Tibial artery (tissue), 4 donors: ENCODE results near the gene BEAN1.
A peak's percentile ranks its signal among the peaks of the same experiment; 100 is the strongest.

ENCODE experiments used
- DNase-seq, 2 donors: peaks; one replicate each; pipeline ENCODE4 v3.0.0-alpha.2; 2019
- H3K27ac ChIP-seq, 2 donors: fragments of 200-600 bp; sonication (generic) in 1 of 2; 1 replicate in 1 of 2; 2 replicates in 1 of 2; pipeline ENCODE4 v1.5.1; 2018 to 2019; ENCODE audit warnings: mild to moderate bottlenecking in 1 of 2
- H3K27me3 ChIP-seq, 2 donors: fragments of 200-600 bp; sonication (generic) in 1 of 2; one replicate each; pipeline versions ENCODE4 v1.5.1 to v1.6.0; 2016 to 2019
- H3K36me3 ChIP-seq, 3 donors: fragments of 200-600 bp; sonication (generic) in 2 of 3; one replicate each; pipeline ENCODE4 v1.5.1; 2016 to 2019; ENCODE audit warnings: mild to moderate bottlenecking in 2 of 3
- H3K4me1 ChIP-seq, 4 donors: fragments of 200-600 bp; sonication (generic) in 2 of 4; 1 replicate in 3 of 4; 2 replicates in 1 of 4; pipeline ENCODE4 v1.5.1; 2016 to 2019
- H3K4me3 ChIP-seq, 2 donors: fragments of 200-600 bp; sonication (generic) in 1 of 2; 1 replicate in 1 of 2; 2 replicates in 1 of 2; pipeline ENCODE4 v1.5.1; 2018 to 2019; ENCODE audit warnings: mild to moderate bottlenecking in 2 of 2
- H3K9me3 ChIP-seq, 3 donors: fragments of 200-600 bp; sonication (generic) in 1 of 3; one replicate each; pipeline ENCODE4 v1.5.1; 2016 to 2019
- intact Hi-C: fragments of 100-400 bp; cut with DNase I; formaldehyde crosslinking; loops from one replicate; pipeline ENCODE4 v1.15.0; 2023; ENCODE audit warnings: low total_unique reads
- TF ChIP-seq, protein P1 (sequence below), 2 experiments: fragments of 200-600 bp in 1 of 2; fragments of 450-650 bp in 1 of 2; IDR thresholded peaks; one replicate each; pipeline ENCODE4 v1.5.1; 2017 to 2019; ENCODE audit warnings: antibody characterized with exemption in 2 of 2, mild to moderate bottlenecking in 1 of 2, moderate library complexity in 1 of 2

The BEAN1 gene

DNA sequence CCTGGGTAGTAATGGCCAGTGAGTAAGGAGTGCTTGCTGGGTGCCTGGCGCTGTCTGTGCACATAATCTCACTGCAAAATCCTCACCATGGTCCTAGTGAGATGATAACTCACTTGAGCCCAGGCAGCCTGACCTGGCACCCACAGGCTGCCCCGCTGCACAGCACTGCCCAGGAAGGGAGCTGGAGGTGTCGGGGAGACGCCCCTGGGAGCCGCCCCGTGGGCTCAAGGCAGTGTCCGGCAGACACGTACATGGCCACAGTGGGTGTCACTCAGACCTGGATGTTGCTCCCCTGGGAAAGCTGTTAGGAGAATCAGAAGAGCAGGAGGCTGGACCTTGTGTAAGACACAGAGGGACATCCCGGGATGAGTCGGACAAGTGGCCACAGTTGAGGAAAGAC, 44.2 kb downstream of the BEAN1 start:
- no peaks in the 10 kb centered on the region for H3K27me3 ChIP-seq
- H3K4me1 ChIP-seq: no peaks in the 10 kb centered on the region
- no peak overlapping the region for H3K4me3 ChIP-seq
- no peak for DNase-seq
- peaks cover 0 to 20% (median 4%) of the 10 kb centered on the region in 3 donors for H3K36me3 ChIP-seq
- intact Hi-C loops: loop anchor here (10.0 kb wide), 1 partner anchor 134 kb away; the partner anchor contains the start of gene CMTM3
- no peak overlapping the region for H3K27ac ChIP-seq
- H3K9me3 ChIP-seq: no peaks in the 10 kb centered on the region
- TF ChIP-seq, protein P1, sequence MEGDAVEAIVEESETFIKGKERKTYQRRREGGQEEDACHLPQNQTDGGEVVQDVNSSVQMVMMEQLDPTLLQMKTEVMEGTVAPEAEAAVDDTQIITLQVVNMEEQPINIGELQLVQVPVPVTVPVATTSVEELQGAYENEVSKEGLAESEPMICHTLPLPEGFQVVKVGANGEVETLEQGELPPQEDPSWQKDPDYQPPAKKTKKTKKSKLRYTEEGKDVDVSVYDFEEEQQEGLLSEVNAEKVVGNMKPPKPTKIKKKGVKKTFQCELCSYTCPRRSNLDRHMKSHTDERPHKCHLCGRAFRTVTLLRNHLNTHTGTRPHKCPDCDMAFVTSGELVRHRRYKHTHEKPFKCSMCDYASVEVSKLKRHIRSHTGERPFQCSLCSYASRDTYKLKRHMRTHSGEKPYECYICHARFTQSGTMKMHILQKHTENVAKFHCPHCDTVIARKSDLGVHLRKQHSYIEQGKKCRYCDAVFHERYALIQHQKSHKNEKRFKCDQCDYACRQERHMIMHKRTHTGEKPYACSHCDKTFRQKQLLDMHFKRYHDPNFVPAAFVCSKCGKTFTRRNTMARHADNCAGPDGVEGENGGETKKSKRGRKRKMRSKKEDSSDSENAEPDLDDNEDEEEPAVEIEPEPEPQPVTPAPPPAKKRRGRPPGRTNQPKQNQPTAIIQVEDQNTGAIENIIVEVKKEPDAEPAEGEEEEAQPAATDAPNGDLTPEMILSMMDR (IDR thresholded peaks at IDR 0.05): no peak

GRCh38 chr16:66471716-66472393, 44.8 kb downstream of the BEAN1 start:
- Histone ChIP-seq H3K4me3 (no peak overlapping the region), H3K9me3 (no peaks in the 10 kb centered on the region), H3K36me3 (peaks cover 0 to 20% (median 4%) of the 10 kb centered on the region in 3 donors), H3K4me1 (no peaks in the 10 kb centered on the region), H3K27ac (no peak overlapping the region), H3K27me3 (peaks cover 0 to 1% of the 10 kb centered on the region in 2 donors)
- TF ChIP-seq, protein P1 (IDR thresholded peaks at IDR 0.05): no peak
- intact Hi-C loops: loop anchor here (10.0 kb wide), 1 partner anchor 133 kb away; the partner anchor contains the start of gene CMTM3
- DNase-seq: peak in 1 of 2 donors; percentile 23

DNA sequence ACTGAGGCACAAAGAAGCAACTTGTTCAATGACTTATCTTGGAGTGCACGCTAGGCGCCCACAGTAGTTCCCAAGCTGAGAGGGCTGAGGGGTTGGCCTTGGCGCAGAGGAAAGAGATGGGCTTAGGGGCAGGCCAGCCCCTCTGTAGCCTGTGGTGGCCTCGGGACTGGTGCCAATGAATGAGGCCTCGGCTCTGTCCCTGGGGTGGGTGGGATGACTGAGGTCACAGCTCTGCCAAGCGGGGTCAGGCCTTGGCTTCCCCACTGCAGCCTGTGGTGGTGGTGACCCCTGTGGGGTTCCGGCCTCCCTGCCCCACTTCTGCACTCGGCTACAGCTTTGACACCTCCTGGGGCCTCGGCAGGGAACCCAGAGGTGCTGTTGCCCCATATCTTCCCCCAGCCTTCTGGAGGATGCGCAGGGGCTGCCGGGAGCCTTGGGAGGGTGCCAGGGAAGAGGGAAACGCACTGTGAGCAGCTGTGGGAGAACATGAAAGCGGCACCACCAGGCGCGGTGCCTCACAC, 46.0 kb downstream of the BEAN1 start:
- no peak for DNase-seq
- TF ChIP-seq, protein P1 (IDR thresholded peaks at IDR 0.05): no peak
- H3K36me3 ChIP-seq: peaks cover 0 to 20% (median 4%) of the 10 kb centered on the region in 3 donors
- H3K9me3 ChIP-seq: no peaks in the 10 kb centered on the region
- H3K4me3 ChIP-seq: no peak overlapping the region
- no peak overlapping the region for H3K27ac ChIP-seq
- peaks cover 0 to 5% (median 0%) of the 10 kb centered on the region in 4 donors for H3K4me1 ChIP-seq
- intact Hi-C loops: loop anchor here (10.0 kb wide), 1 partner anchor 132 kb away; the partner anchor contains the start of gene CMTM3
- peaks cover 0 to 10% of the 10 kb centered on the region in 2 donors for H3K27me3 ChIP-seq

DNA sequence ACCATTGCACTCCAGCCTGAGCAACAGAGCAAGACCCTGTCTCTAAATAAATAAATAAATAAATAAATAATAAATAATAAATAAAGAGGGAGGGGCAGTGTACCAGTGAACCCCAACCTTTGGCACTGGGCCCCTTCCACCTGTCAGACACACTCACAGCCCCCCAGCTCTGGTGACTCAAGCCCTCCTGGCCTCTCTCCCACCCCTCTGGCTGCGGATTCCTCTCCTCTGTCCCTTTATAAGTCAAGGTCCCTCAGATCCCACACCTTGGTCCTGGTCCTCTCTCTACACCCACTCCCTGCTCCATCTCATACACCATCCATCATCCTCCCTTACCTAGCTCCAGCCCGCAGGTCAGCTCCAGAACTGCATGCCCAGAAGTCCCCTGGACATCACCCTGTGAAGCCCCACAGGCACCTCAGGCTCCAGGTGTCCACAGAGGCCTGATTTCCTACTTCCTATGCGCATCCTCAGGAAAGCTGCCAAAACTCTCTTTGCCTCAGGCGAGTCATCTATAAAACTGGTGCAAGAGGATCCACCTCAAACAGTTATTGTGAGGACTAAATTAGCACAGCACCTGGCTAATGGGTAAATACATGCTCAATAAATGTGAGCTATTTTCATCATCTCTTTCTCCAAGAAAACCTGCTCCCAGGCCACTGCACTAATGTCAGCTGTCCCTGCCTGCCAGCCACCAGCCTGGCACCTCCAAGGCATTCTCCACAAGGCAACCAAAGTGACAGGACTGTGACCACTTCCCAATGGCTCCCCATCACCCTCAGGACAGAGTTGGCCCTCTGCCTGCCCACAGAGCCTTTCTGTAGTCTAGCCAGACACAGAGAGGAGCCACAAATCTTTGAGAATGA, 46.8 kb downstream of the BEAN1 start:
- intact Hi-C loops: loop anchor here (10.0 kb wide), 1 partner anchor 131 kb away; the partner anchor contains the start of gene CMTM3
- Histone ChIP-seq H3K9me3 (no peaks in the 10 kb centered on the region), H3K36me3 (peaks cover 0 to 20% (median 4%) of the 10 kb centered on the region in 3 donors), H3K27me3 (peaks cover 0 to 10% of the 10 kb centered on the region in 2 donors), H3K4me3 (no peak overlapping the region), H3K4me1 (peaks cover 0 to 10% (median 1%) of the 10 kb centered on the region in 4 donors), H3K27ac (no peak overlapping the region)
- TF ChIP-seq, protein P1 (IDR thresholded peaks at IDR 0.05): no peak
- DNase-seq: no peak

- H3K4me3 ChIP-seq: no peak overlapping the region
- H3K9me3 ChIP-seq: no peaks in the 10 kb centered on the region
- intact Hi-C loops: loop anchor here (5.0 to 10.0 kb wide), 2 partner anchors 78 to 130 kb away; partner anchors contain the start of genes CKLF, CMTM3 and TK2
- TF ChIP-seq, protein P1 (IDR thresholded peaks at IDR 0.05): no peak
- H3K36me3 ChIP-seq: peaks cover 0 to 20% (median 4%) of the 10 kb centered on the region in 3 donors
- peaks cover 0 to 10% (median 2%) of the 10 kb centered on the region in 4 donors for H3K4me1 ChIP-seq
- no peak overlapping the region for H3K27ac ChIP-seq
- DNase-seq: no peak
- peaks cover 0 to 10% of the 10 kb centered on the region in 2 donors for H3K27me3 ChIP-seq
Observed at GRCh38 chr16:66474750-66475199, 47.7 kb downstream of the BEAN1 start.
